ENCODE data around the gene NHSL2. TPM values are rescaled to one million over a fixed set of nuclear protein-coding genes. Genes with fewer than 3 reads are reported as not detected.
A peak's percentile ranks its signal among the peaks of the same experiment; 100 is the strongest.
"Not testable (repeated sequence)": the region's sequence is repeated elsewhere in the genome, so short reads cannot be mapped to it uniquely, and the experiment has no call there.

NHSL2 gene
- total RNA-seq, 4 donors from 2014 or later: 1.5 to 2.7 (median 2.1) TPM

DNA sequence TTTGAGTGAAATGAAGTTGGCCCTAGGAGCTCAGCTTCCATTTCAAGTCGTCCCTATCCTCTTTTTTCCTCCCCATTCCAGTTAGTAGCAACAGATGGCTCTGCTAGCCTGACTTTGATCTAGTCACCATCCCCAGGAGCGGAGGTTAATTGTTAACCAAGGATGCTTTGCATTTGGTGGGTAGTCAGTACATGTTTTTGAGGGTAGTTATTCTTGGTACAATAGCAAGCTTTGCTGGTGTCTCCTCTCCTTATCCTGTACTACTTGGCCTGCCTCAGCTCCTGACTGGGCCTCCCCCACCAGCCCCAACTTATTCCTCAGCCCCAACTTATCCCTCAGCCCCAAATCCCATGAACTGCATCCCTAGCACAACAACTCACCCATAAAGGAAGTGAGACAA lies 235.9 kb downstream of the NHSL2 start:
- Histone ChIP-seq H3K36me3 (no peaks in the 10 kb centered on the region), H3K27ac (no peak overlapping the region), H3K27me3 (no peaks in the 10 kb centered on the region), H3K4me3 (no peak overlapping the region), H3K9me3 (no peaks in the 10 kb centered on the region), H3K4me1 (no peaks in the 10 kb centered on the region)
- in situ Hi-C loops (cut with MboI; ENCODE audit: low sequenced_read_pairs in 4 of 4) (no loop called here), intact Hi-C loops (cut with DNase I; ENCODE audit: low total_unique reads) (no loop called here)
- ATAC-seq: no peak
- no peak for DNase-seq
- TF ChIP-seq, protein P1, sequence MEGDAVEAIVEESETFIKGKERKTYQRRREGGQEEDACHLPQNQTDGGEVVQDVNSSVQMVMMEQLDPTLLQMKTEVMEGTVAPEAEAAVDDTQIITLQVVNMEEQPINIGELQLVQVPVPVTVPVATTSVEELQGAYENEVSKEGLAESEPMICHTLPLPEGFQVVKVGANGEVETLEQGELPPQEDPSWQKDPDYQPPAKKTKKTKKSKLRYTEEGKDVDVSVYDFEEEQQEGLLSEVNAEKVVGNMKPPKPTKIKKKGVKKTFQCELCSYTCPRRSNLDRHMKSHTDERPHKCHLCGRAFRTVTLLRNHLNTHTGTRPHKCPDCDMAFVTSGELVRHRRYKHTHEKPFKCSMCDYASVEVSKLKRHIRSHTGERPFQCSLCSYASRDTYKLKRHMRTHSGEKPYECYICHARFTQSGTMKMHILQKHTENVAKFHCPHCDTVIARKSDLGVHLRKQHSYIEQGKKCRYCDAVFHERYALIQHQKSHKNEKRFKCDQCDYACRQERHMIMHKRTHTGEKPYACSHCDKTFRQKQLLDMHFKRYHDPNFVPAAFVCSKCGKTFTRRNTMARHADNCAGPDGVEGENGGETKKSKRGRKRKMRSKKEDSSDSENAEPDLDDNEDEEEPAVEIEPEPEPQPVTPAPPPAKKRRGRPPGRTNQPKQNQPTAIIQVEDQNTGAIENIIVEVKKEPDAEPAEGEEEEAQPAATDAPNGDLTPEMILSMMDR (IDR thresholded peaks at IDR 0.05 in 4 of 5, conservative IDR thresholded peaks at IDR 0.05 in 1 of 5): no peak
- no peak for TF ChIP-seq POLR2A (IDR thresholded peaks at IDR 0.05)

DNA sequence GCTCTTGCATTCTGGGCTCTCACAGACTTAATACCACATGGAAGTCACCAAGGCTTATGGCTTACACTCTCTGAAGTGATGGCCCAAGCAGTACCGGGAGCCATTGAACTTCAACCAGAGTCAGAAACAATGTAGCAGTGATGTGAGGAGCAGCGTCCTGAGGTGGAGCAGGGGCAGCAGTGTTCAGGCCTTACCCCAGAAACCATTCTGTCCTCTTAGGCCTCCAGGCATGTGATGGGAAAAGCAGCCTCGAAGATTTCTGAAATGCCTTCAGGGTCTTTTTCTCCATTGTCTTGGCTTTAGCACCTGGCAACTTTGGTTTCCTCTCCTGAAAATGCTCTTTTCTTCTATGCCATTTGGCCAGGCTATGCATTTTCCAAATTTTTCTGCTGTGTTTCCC lies 248.1 kb downstream of the NHSL2 start:
- peaks cover 0 to 7% (median 0%) of the 10 kb centered on the region in 3 donors for H3K27me3 ChIP-seq
- H3K9me3 ChIP-seq: no peaks in the 10 kb centered on the region
- H3K4me1 ChIP-seq: no peaks in the 10 kb centered on the region
- intact Hi-C loops (cut with DNase I; ENCODE audit: low total_unique reads) (no loop called here), in situ Hi-C loops (cut with MboI; ENCODE audit: low sequenced_read_pairs in 4 of 4) (no loop called here)
- H3K36me3 ChIP-seq: no peaks in the 10 kb centered on the region
- no peak overlapping the region for H3K27ac ChIP-seq
- DNase-seq: no peak
- no peak for ATAC-seq
- TF ChIP-seq, protein P1 (IDR thresholded peaks at IDR 0.05 in 4 of 5, conservative IDR thresholded peaks at IDR 0.05 in 1 of 5): no peak
- TF ChIP-seq POLR2A (IDR thresholded peaks at IDR 0.05): no peak
- no peak overlapping the region for H3K4me3 ChIP-seq

DNA sequence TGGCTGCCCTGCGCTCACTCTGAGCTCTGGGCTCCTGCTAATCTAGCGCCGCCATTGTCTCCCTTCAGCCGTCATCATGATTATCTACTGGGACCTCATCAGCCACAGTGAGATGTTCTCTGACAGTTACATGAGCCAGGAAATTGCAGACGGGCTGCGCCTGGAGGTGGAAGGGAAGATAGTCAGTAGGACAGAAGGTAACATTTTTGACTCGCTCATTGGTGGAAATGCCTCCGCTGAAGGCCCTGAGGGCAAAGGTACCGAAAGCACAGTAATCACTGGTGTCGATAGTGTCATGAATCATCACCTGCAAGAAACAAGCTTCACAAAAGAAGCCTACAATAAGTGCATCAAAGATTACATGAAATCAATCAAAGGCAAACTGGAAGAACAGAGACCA lies 249.1 kb downstream of the NHSL2 start:
- H3K9me3 ChIP-seq: no peaks in the 10 kb centered on the region
- H3K4me3 ChIP-seq: no peak overlapping the region
- DNase-seq: no peak
- no peaks in the 10 kb centered on the region for H3K4me1 ChIP-seq
- TF ChIP-seq POLR2A (IDR thresholded peaks at IDR 0.05): no peak
- TF ChIP-seq, protein P1 (IDR thresholded peaks at IDR 0.05 in 4 of 5, conservative IDR thresholded peaks at IDR 0.05 in 1 of 5): no peak
- intact Hi-C loops (cut with DNase I; ENCODE audit: low total_unique reads): no loop called here
- no peaks in the 10 kb centered on the region for H3K36me3 ChIP-seq
- in situ Hi-C loops (cut with MboI; ENCODE audit: low sequenced_read_pairs in 4 of 4): no loop called here
- no peak overlapping the region for H3K27ac ChIP-seq
- no peak for ATAC-seq
- H3K27me3 ChIP-seq: peaks cover 0 to 7% (median 0%) of the 10 kb centered on the region in 3 donors

DNA sequence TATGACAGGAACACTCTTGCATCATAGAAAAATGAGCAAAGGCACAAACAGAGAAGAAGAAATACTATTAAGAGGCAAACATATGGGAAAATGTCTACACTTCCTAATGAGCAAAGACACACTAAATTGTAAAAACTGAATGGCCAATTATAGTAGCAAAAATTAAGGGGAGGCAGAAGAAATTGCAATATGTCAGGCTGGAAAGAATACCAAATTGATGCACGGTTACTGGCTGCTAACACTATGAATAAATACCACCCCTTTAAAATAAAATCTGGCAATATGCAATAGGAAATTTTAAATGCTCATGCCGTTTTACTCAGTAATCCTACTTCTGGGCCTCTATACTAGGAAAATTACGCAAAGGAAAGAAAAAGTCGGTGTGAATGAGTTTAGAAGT lies 254.9 kb downstream of the NHSL2 start:
- ATAC-seq (no peak), DNase-seq (no peak)
- in situ Hi-C loops (cut with MboI; ENCODE audit: low sequenced_read_pairs in 4 of 4): no loop called here
- no peak overlapping the region for H3K27ac ChIP-seq
- H3K4me1 ChIP-seq: no peaks in the 10 kb centered on the region
- no peaks in the 10 kb centered on the region for H3K9me3 ChIP-seq
- intact Hi-C loops (cut with DNase I; ENCODE audit: low total_unique reads): no loop called here
- no peaks in the 10 kb centered on the region for H3K36me3 ChIP-seq
- TF ChIP-seq, protein P1 (IDR thresholded peaks at IDR 0.05 in 4 of 5, conservative IDR thresholded peaks at IDR 0.05 in 1 of 5): no peak
- TF ChIP-seq POLR2A (IDR thresholded peaks at IDR 0.05): no peak
- no peak overlapping the region for H3K4me3 ChIP-seq
- no peaks in the 10 kb centered on the region for H3K27me3 ChIP-seq

DNA sequence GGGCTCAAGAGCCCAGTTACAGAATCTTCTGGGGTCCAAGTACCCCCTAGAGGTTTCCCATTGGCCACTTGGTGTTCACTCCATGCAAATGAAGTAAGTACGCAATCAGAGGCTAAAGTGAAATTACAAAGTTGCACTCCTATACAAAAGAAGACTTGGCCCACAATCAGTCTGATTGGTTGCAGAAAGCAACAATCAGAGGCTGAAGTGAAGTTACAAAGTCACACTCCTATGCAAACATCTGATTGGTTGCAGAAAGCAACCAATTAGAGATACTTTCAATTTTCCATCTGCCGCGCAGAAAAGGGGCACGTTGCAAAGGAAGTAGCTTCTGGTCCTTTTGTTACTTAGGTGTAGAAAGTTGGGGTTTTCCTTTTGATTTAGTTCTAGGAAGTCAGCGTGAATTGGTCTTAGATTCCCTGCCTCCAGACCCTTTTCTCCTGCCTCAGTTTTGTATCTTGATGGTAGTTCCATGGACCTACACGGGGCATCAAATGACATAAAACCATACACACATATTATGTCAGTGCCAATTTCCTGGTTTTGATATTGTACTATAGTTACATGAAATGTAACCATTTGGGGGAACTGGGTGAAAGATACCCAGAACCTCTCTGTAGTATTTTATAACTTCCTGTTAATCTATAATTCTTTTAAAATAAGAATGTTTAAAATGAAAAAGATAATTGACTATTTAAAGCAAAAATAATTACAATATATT lies 258.5 kb downstream of the NHSL2 start:
- in situ Hi-C loops (cut with MboI; ENCODE audit: low sequenced_read_pairs in 4 of 4): no loop called here
- no peak for DNase-seq
- H3K4me3 ChIP-seq: peak overlapping the region in 1 of 4 donors; percentile 8
- intact Hi-C loops (cut with DNase I; ENCODE audit: low total_unique reads): no loop called here
- H3K9me3 ChIP-seq: no peaks in the 10 kb centered on the region
- H3K4me1 ChIP-seq: no peaks in the 10 kb centered on the region
- no peak for TF ChIP-seq POLR2A (IDR thresholded peaks at IDR 0.05)
- TF ChIP-seq, protein P1 (IDR thresholded peaks at IDR 0.05 in 4 of 5, conservative IDR thresholded peaks at IDR 0.05 in 1 of 5): no peak
- no peaks in the 10 kb centered on the region for H3K27me3 ChIP-seq
- H3K27ac ChIP-seq: no peak overlapping the region
- ATAC-seq: no peak
- H3K36me3 ChIP-seq: no peaks in the 10 kb centered on the region

DNA sequence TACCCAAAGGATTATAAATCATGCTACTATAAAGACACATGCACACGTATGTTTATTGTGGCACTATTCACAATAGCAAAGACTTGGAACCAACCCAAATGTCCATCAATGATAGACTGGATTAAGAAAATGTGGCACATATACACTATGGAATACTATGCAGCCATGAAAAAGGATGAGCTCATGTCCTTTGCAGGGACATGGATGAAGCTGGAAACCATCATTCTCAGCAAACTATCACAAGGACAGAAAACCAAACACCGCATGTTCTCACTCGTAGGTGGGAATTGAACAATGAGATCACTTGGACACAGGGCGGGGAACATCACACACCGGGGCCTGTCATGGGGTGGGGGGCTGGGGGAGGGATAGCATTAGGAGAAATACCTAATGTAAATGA lies 265.6 kb downstream of the NHSL2 start:
- intact Hi-C loops (cut with DNase I; ENCODE audit: low total_unique reads); H3K9me3 ChIP-seq; H3K36me3 ChIP-seq; in situ Hi-C loops (cut with MboI; ENCODE audit: low sequenced_read_pairs in 4 of 4); H3K4me1 ChIP-seq; H3K4me3 ChIP-seq; H3K27ac ChIP-seq; H3K27me3 ChIP-seq; DNase-seq; ATAC-seq: not testable (repeated sequence)
